ENCODE data around the gene CLEC4C.
"Not testable (repeated sequence)": the region's sequence is repeated elsewhere in the genome, so short reads cannot be mapped to it uniquely, and the experiment has no call there.

Gene CLEC4C

GRCh38 chr12:7747246-7747645 is at the start of gene CLEC4C:
Gene CLEC4C, minus strand, starts transcription at chr12:7747375. Its CDS starts 27 bp downstream, at chr12:7747348.
- no peak for DNase-seq (ENCODE audit: low spot score)

- no peak for DNase-seq (ENCODE audit: low spot score)
These were observed 46.0 kb upstream of the CLEC4C start for GRCh38 chr12:7793211-7793610.

- DNase-seq (ENCODE audit: low spot score): not testable (repeated sequence)
These were observed 41.8 kb upstream of the CLEC4C start, which contains the start of gene NANOG for GRCh38 chr12:7788884-7789528. Gene NANOG, plus strand, starts transcription at chr12:7789402. Its CDS starts 213 bp downstream, at chr12:7789615.

GRCh38 chr12:7788294-7788660 is 41.1 kb upstream of the CLEC4C start:
- DNase-seq (ENCODE audit: low spot score): no peak

- DNase-seq (ENCODE audit: low spot score): no peak
These were observed 40.6 kb upstream of the CLEC4C start for GRCh38 chr12:7787574-7788293.

- no peak for DNase-seq (ENCODE audit: low spot score)
These were observed 37.5 kb upstream of the CLEC4C start for GRCh38 chr12:7784701-7785100.

- not testable (repeated sequence) for DNase-seq (ENCODE audit: low spot score)
These were observed 36.3 kb upstream of the CLEC4C start for GRCh38 chr12:7783433-7783832.

GRCh38 chr12:7782055-7782454 is 34.9 kb upstream of the CLEC4C start:
- no peak for DNase-seq (ENCODE audit: low spot score)

GRCh38 chr12:7781274-7781673 is 34.1 kb upstream of the CLEC4C start:
- DNase-seq (ENCODE audit: low spot score): no peak

- DNase-seq (ENCODE audit: low spot score): no peak
These were observed 22.8 kb upstream of the CLEC4C start for GRCh38 chr12:7769999-7770398.

- no peak for DNase-seq (ENCODE audit: low spot score)
These were observed 11.6 kb upstream of the CLEC4C start for GRCh38 chr12:7758766-7759140.

- DNase-seq (ENCODE audit: low spot score): no peak
These were observed 9.8 kb upstream of the CLEC4C start for GRCh38 chr12:7756993-7757392.

GRCh38 chr12:7755668-7756067 is 8.5 kb upstream of the CLEC4C start:
- DNase-seq (ENCODE audit: low spot score): not testable (repeated sequence)

GRCh38 chr12:7751941-7752922 is 5.1 kb upstream of the CLEC4C start:
- not testable (repeated sequence) for DNase-seq (ENCODE audit: low spot score)

- DNase-seq (ENCODE audit: low spot score): no peak
These were observed 4.2 kb upstream of the CLEC4C start for GRCh38 chr12:7751394-7751793.

GRCh38 chr12:7750350-7750749 is 3.2 kb upstream of the CLEC4C start:
- DNase-seq (ENCODE audit: low spot score): no peak

GRCh38 chr12:7749442-7749841 is 2.3 kb upstream of the CLEC4C start:
- no peak for DNase-seq (ENCODE audit: low spot score)

GRCh38 chr12:7748852-7749251 is 1.7 kb upstream of the CLEC4C start:
- no peak for DNase-seq (ENCODE audit: low spot score)

GRCh38 chr12:7732993-7733392 is 14.2 kb downstream of the CLEC4C start:
- DNase-seq (ENCODE audit: low spot score): no peak

- DNase-seq (ENCODE audit: low spot score): no peak
These were observed 15.7 kb downstream of the CLEC4C start for GRCh38 chr12:7731486-7731885.

- DNase-seq (ENCODE audit: low spot score): not testable (repeated sequence)
These were observed 16.2 kb downstream of the CLEC4C start for GRCh38 chr12:7730984-7731383.

GRCh38 chr12:7729746-7730145 is 17.4 kb downstream of the CLEC4C start:
- DNase-seq (ENCODE audit: low spot score): no peak
